Measurements from ENCODE around the gene KCNH1. TPM values are rescaled to one million over a fixed set of nuclear protein-coding genes. Genes with fewer than 3 reads are reported as not detected.

The KCNH1 gene
- total and polyA plus RNA-seq, 2 donors from 2014 or later: 0.54 TPM; not detected in 1

DNA sequence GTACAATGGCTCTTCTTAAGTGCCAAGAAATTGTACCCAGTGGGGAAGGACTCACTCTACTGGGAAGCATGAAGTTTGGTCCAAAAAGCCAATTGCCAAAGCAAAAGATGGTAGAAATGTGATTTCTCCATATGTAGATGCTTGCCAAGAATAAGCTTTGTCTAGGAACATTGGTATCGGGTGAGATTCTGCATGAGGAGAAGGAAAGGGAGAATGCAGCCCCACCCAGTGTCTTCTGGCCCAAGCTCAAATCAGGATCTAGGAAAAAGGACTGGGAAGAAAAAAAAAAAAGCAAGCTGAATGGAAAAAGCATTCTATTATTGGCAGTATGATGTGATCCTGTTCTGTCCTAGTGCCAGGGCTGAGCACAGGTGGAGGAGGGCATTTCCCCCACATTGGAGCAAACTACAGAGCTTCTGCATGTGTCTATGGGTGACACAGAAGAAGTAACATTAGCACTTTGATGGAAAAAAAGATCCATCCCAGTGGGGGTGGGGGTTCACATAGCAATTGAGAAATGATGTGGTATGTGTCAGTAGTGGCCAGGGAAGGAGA lies 226.6 kb downstream of the KCNH1 start:
- H3K9ac ChIP-seq (ENCODE audit: low read length in 3 of 3): no peak overlapping the region
- no peak for FAIRE-seq
- DNase-seq: no peak
- H3K27ac ChIP-seq (ENCODE audit: low read depth in 2 of 2, low read length in 2 of 2): no peak overlapping the region
- H3K4me1 ChIP-seq (ENCODE audit: control insufficient read depth in 2 of 3, insufficient read depth in 2 of 3, low read depth in 1 of 3, low read length in 3 of 3): no peaks in the 10 kb centered on the region
- no peak overlapping the region for H3K4me3 ChIP-seq (ENCODE audit: low read length in 3 of 3)
- intact Hi-C loops (cut with DNase I): no loop called here
- H3K27me3 ChIP-seq (ENCODE audit: control insufficient read depth, insufficient read depth, low read length): no peaks in the 10 kb centered on the region
- no peaks in the 10 kb centered on the region for H3K36me3 ChIP-seq (ENCODE audit: control insufficient read depth in 2 of 3, insufficient read depth in 3 of 3, low read length in 3 of 3)
- TF ChIP-seq CTCF (IDR thresholded peaks at IDR 0.05; ENCODE audit: borderline replicate concordance, extremely low read depth, insufficient read depth): no peak
- H3K9me3 ChIP-seq (ENCODE audit: control insufficient read depth in 2 of 3, insufficient read depth in 1 of 3, low read length in 3 of 3): no peaks in the 10 kb centered on the region

GRCh38 chr1:210905944-210906453 lies 227.9 kb downstream of the KCNH1 start:
- no peak for DNase-seq
- Histone ChIP-seq H3K36me3 (ENCODE audit: control insufficient read depth in 2 of 3, insufficient read depth in 3 of 3, low read length in 3 of 3) (no peaks in the 10 kb centered on the region), H3K27me3 (ENCODE audit: control insufficient read depth, insufficient read depth, low read length) (no peaks in the 10 kb centered on the region), H3K4me1 (ENCODE audit: control insufficient read depth in 2 of 3, insufficient read depth in 2 of 3, low read depth in 1 of 3, low read length in 3 of 3) (no peaks in the 10 kb centered on the region), H3K9ac (ENCODE audit: low read length in 3 of 3) (no peak overlapping the region), H3K4me3 (ENCODE audit: low read length in 3 of 3) (no peak overlapping the region), H3K9me3 (ENCODE audit: control insufficient read depth in 2 of 3, insufficient read depth in 1 of 3, low read length in 3 of 3) (no peaks in the 10 kb centered on the region), H3K27ac (ENCODE audit: low read depth in 2 of 2, low read length in 2 of 2) (no peak overlapping the region)
- TF ChIP-seq CTCF (IDR thresholded peaks at IDR 0.05; ENCODE audit: borderline replicate concordance, extremely low read depth, insufficient read depth): no peak
- intact Hi-C loops (cut with DNase I): no loop called here
- no peak for FAIRE-seq

- no peak for FAIRE-seq
- H3K36me3 ChIP-seq (ENCODE audit: control insufficient read depth in 2 of 3, insufficient read depth in 3 of 3, low read length in 3 of 3): no peaks in the 10 kb centered on the region
- no peak overlapping the region for H3K4me3 ChIP-seq (ENCODE audit: low read length in 3 of 3)
- DNase-seq: no peak
- no peak overlapping the region for H3K9ac ChIP-seq (ENCODE audit: low read length in 3 of 3)
- H3K4me1 ChIP-seq (ENCODE audit: control insufficient read depth in 2 of 3, insufficient read depth in 2 of 3, low read depth in 1 of 3, low read length in 3 of 3): no peaks in the 10 kb centered on the region
- H3K27ac ChIP-seq (ENCODE audit: low read depth in 2 of 2, low read length in 2 of 2): no peak overlapping the region
- no peaks in the 10 kb centered on the region for H3K9me3 ChIP-seq (ENCODE audit: control insufficient read depth in 2 of 3, insufficient read depth in 1 of 3, low read length in 3 of 3)
- intact Hi-C loops (cut with DNase I): no loop called here
- TF ChIP-seq CTCF (IDR thresholded peaks at IDR 0.05; ENCODE audit: borderline replicate concordance, extremely low read depth, insufficient read depth): no peak
- H3K27me3 ChIP-seq (ENCODE audit: control insufficient read depth, insufficient read depth, low read length): no peaks in the 10 kb centered on the region
Measured at GRCh38 chr1:210905365-210905904, 228.5 kb downstream of the KCNH1 start.

Data from kidney (tissue), 14 donors.